Germinal center (tissue), 1 donor: ENCODE measurements around the gene TMEM256.
A peak's percentile ranks its signal among the peaks of the same experiment; 100 is the strongest.
"Not testable (repeated sequence)": the region's sequence is repeated elsewhere in the genome, so short reads cannot be mapped to it uniquely, and the experiment has no call there.

Experiments used
- DNase-seq: peaks from one replicate; pipeline ENCODE4 v3.0.0; 2012; ENCODE audit warnings: mixed read lengths, low spot score

Gene TMEM256

GRCh38 chr17:7383371-7383741 is 20.5 kb downstream of the TMEM256 start:
- DNase-seq: no peak

GRCh38 chr17:7382901-7383300 is 21.0 kb downstream of the TMEM256 start:
- no peak for DNase-seq

GRCh38 chr17:7380855-7381683 is 22.8 kb downstream of the TMEM256 start, which contains the start of gene TNK1:
Gene TNK1, plus strand, starts transcription at chr17:7381089. Its CDS starts 1,838 bp downstream, at chr17:7382927.
- DNase-seq: no peak

- DNase-seq: no peak
Observed at GRCh38 chr17:7380321-7380720, 23.6 kb downstream of the TMEM256 start.

GRCh38 chr17:7379134-7379533 is 24.8 kb downstream of the TMEM256 start:
- no peak for DNase-seq

GRCh38 chr17:7374353-7374752 is 29.5 kb downstream of the TMEM256 start:
- DNase-seq: no peak

- DNase-seq: no peak
Observed at GRCh38 chr17:7370853-7371252, 33.0 kb downstream of the TMEM256 start.

GRCh38 chr17:7369825-7370224 is 34.1 kb downstream of the TMEM256 start:
- no peak for DNase-seq

GRCh38 chr17:7368599-7368994 is 35.3 kb downstream of the TMEM256 start:
- not testable (repeated sequence) for DNase-seq

- DNase-seq: no peak
Observed at GRCh38 chr17:7367918-7368598, 35.8 kb downstream of the TMEM256 start.

GRCh38 chr17:7367083-7367482 is 36.8 kb downstream of the TMEM256 start:
- no peak for DNase-seq

- not testable (repeated sequence) for DNase-seq
Observed at GRCh38 chr17:7365963-7366362, 37.9 kb downstream of the TMEM256 start.

GRCh38 chr17:7363311-7363710 is 40.6 kb downstream of the TMEM256 start:
- DNase-seq: no peak

- no peak for DNase-seq
Observed at GRCh38 chr17:7361906-7362305, 42.0 kb downstream of the TMEM256 start.

GRCh38 chr17:7357381-7357780 is 46.5 kb downstream of the TMEM256 start:
- no peak for DNase-seq

GRCh38 chr17:7356756-7357155 is 47.1 kb downstream of the TMEM256 start:
- DNase-seq: no peak

GRCh38 chr17:7356072-7356549 is 47.8 kb downstream of the TMEM256 start:
- DNase-seq: peak; percentile 86

GRCh38 chr17:7355573-7355972 is 48.3 kb downstream of the TMEM256 start:
- DNase-seq: no peak

- DNase-seq: no peak
Observed at GRCh38 chr17:7355053-7355452, 48.8 kb downstream of the TMEM256 start, which contains the start of gene TMEM95. Gene TMEM95, plus strand, starts transcription at chr17:7355156. Its CDS starts 49 bp downstream, at chr17:7355205.

- DNase-seq: no peak
Observed at GRCh38 chr17:7354262-7354843, 49.5 kb downstream of the TMEM256 start.
